ENCODE data around the gene PRRG1.
"Not testable (repeated sequence)": the region's sequence is repeated elsewhere in the genome, so short reads cannot be mapped to it uniquely, and the experiment has no call there.

PRRG1 gene

GRCh38 chrX:37453821-37454220 lies 104.7 kb downstream of the PRRG1 start:
- FAIRE-seq: no peak
- no peak for TF ChIP-seq SPI1 (IDR thresholded peaks at IDR 0.05; ENCODE audit: low read depth, low read length)

GRCh38 chrX:37454537-37455285 lies 105.5 kb downstream of the PRRG1 start:
- no peak for TF ChIP-seq SPI1 (IDR thresholded peaks at IDR 0.05; ENCODE audit: low read depth, low read length)
- no peak for TF ChIP-seq POU2F2 (IDR thresholded peaks at IDR 0.05; ENCODE audit: low read depth, low read length)
- no peak for TF ChIP-seq POLR2AphosphoS5 (IDR thresholded peaks at IDR 0.05; ENCODE audit: low read depth, low read length)
- TF ChIP-seq PAX5 (IDR thresholded peaks at IDR 0.05; ENCODE audit: insufficient read depth, low read length, severe bottlenecking): no peak
- no peak for TF ChIP-seq POLR2A (IDR thresholded peaks at IDR 0.05; ENCODE audit: low read depth, low read length)
- TF ChIP-seq TAF1 (IDR thresholded peaks at IDR 0.05; ENCODE audit: low read depth, low read length): no peak
- no peak for DNase-seq (ENCODE audit: insufficient read length, low spot score)
- FAIRE-seq: no peak

More at GRCh38 chrX:37453821-37454220, 104.7 kb downstream of the PRRG1 start:
- no peak for DNase-seq (ENCODE audit: insufficient read length, low spot score)

DNA sequence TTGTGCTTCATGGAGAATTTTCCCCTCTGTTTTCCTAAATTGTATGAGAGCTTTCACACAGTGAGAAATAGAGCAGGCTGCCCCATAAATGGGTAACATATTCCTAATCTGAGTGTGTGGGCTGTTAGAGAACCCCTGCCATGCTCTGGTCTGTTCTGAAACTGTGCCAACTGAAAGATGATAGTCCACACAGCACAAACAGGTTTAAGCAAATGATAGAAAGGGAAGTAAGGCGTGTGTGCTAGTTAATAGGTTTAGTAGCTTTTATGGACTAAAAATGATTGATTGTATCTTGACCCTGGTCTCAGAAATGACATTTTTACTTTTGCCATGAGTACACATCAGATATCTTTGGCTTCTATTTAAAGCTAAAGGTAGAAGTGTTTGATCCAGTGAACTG lies 106.2 kb downstream of the PRRG1 start:
- no peak for TF ChIP-seq POLR2A (IDR thresholded peaks at IDR 0.05; ENCODE audit: low read depth, low read length)
- no peak for TF ChIP-seq PAX5 (IDR thresholded peaks at IDR 0.05; ENCODE audit: insufficient read depth, low read length, severe bottlenecking)
- TF ChIP-seq TAF1 (IDR thresholded peaks at IDR 0.05; ENCODE audit: low read depth, low read length): no peak
- DNase-seq (ENCODE audit: insufficient read length, low spot score) (no peak), FAIRE-seq (no peak)

DNA sequence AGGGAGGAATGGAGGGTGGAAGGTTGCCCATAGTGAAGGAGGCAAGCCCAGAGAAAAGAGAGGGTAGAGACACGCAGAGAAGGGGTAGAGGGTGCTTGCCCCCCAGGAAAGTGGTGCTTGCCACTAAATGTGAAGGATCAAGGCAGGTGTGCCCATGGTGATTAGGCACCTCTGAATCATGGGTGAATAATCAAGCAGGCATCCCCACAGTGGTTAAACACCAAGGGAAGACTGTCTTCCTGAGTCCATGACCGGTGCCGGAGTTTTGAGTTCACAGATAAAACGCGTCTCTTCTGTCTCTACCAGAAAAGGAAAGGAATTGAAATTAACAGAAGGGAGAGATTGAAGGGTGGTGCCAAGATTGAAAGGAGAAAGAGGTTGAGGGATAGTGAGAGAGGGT lies 111.1 kb downstream of the PRRG1 start:
- DNase-seq (ENCODE audit: insufficient read length, low spot score); FAIRE-seq: not testable (repeated sequence)

DNA sequence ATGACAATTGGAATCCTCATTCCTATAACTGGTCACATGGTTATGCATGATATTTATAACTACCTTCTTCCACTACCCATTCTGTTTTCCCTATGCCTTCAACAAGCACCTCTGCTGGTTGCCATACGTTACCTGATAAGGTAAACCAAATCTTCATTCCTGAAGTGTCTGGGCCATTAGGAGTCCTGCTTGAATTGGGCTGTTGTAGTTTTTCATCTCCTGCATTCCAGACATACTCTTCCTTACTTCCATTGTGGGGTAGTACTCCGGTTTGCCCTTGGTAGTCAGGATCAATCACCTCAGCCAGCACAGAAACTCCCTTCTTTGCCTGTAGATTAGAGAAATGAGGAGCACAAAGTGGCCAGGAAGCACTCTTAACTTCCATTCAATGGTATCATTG lies 113.2 kb downstream of the PRRG1 start:
- DNase-seq (ENCODE audit: insufficient read length, low spot score) (no peak), FAIRE-seq (no peak)
- TF ChIP-seq POU2F2 (IDR thresholded peaks at IDR 0.05; ENCODE audit: low read depth, low read length) (no peak), PAX5 (IDR thresholded peaks at IDR 0.05; ENCODE audit: insufficient read depth, low read length, severe bottlenecking) (no peak), SPI1 (IDR thresholded peaks at IDR 0.05; ENCODE audit: low read depth, low read length) (no peak), POLR2AphosphoS5 (IDR thresholded peaks at IDR 0.05; ENCODE audit: low read depth, low read length) (no peak), POLR2A (IDR thresholded peaks at IDR 0.05; ENCODE audit: low read depth, low read length) (no peak), TAF1 (IDR thresholded peaks at IDR 0.05; ENCODE audit: low read depth, low read length) (no peak)

- DNase-seq (ENCODE audit: insufficient read length, low spot score) (no peak), FAIRE-seq (no peak)
- TF ChIP-seq PAX5 (IDR thresholded peaks at IDR 0.05; ENCODE audit: insufficient read depth, low read length, severe bottlenecking) (no peak), POLR2A (IDR thresholded peaks at IDR 0.05; ENCODE audit: low read depth, low read length) (no peak), POLR2AphosphoS5 (IDR thresholded peaks at IDR 0.05; ENCODE audit: low read depth, low read length) (no peak), POU2F2 (IDR thresholded peaks at IDR 0.05; ENCODE audit: low read depth, low read length) (no peak), TAF1 (IDR thresholded peaks at IDR 0.05; ENCODE audit: low read depth, low read length) (no peak), SPI1 (IDR thresholded peaks at IDR 0.05; ENCODE audit: low read depth, low read length) (no peak)
Observed at GRCh38 chrX:37468124-37468739, 119.1 kb downstream of the PRRG1 start.

DNA sequence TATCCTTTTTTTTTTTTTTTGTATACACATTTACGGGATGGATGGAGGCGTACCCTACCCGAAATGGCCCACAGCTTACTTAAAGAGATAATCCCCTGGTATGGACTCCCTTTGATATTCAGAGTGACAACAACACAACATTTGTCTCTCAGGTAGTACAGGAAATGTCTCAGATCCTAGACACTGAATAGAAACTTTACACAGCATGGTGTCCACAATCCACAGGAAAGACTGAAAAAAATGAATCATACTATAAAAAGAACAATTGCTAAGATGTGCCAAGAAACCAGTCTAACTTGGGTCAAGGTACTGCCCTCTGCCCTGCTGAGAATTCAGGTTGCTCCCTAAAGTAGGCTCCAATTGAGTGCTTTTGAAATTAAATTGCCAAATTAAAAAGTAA lies 121.5 kb downstream of the PRRG1 start:
- DNase-seq (ENCODE audit: insufficient read length, low spot score) (no peak), FAIRE-seq (no peak)
- no peak for TF ChIP-seq TAF1 (IDR thresholded peaks at IDR 0.05; ENCODE audit: low read depth, low read length)
- no peak for TF ChIP-seq POLR2AphosphoS5 (IDR thresholded peaks at IDR 0.05; ENCODE audit: low read depth, low read length)
- TF ChIP-seq PAX5 (IDR thresholded peaks at IDR 0.05; ENCODE audit: insufficient read depth, low read length, severe bottlenecking): no peak
- no peak for TF ChIP-seq SPI1 (IDR thresholded peaks at IDR 0.05; ENCODE audit: low read depth, low read length)
- TF ChIP-seq POU2F2 (IDR thresholded peaks at IDR 0.05; ENCODE audit: low read depth, low read length): no peak
- TF ChIP-seq POLR2A (IDR thresholded peaks at IDR 0.05; ENCODE audit: low read depth, low read length): no peak

DNA sequence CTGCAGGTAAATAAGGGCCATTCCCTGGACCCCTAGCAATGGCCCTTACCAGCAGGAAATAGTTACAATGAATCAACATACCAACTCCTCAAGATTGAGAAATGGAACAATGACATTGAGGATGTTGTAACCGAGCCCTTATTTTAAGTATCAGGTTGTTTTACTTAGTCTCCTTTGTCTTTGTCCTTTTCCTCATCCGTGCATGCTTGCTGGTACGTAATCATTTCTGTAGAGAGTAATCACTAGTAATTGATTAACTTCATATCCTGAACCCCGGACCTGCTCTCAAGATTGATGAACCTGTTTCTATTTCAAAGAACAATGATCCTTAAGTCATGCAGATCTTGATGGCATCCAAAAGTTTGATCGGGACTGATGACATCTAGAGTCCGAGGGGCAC lies 123.7 kb downstream of the PRRG1 start:
- TF ChIP-seq POLR2A (IDR thresholded peaks at IDR 0.05; ENCODE audit: low read depth, low read length) (no peak), PAX5 (IDR thresholded peaks at IDR 0.05; ENCODE audit: insufficient read depth, low read length, severe bottlenecking) (no peak), TAF1 (IDR thresholded peaks at IDR 0.05; ENCODE audit: low read depth, low read length) (no peak), POU2F2 (IDR thresholded peaks at IDR 0.05; ENCODE audit: low read depth, low read length) (no peak), SPI1 (IDR thresholded peaks at IDR 0.05; ENCODE audit: low read depth, low read length) (no peak), POLR2AphosphoS5 (IDR thresholded peaks at IDR 0.05; ENCODE audit: low read depth, low read length) (no peak)
- DNase-seq (ENCODE audit: insufficient read length, low spot score) (no peak), FAIRE-seq (no peak)

DNA sequence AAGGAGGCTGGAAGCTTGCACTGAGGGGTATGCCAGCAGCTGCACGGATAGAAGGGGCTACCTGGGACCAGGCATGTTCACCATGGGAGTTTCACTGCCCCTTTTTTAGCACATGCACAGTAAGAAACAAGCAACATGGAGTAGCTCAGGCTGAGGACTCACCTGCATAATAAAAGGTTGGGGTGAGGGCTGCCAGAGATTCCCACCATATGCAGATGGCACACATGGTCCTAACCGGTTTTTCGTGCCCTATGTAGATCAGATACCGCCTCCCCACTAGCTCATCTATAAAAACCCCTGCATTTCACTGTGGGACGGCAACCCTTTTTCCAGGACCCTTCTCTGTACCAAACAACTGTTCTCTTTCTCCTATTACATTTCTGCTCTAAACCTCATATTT lies 125.3 kb downstream of the PRRG1 start:
- TF ChIP-seq POLR2A (IDR thresholded peaks at IDR 0.05; ENCODE audit: low read depth, low read length): no peak
- no peak for TF ChIP-seq POU2F2 (IDR thresholded peaks at IDR 0.05; ENCODE audit: low read depth, low read length)
- TF ChIP-seq SPI1 (IDR thresholded peaks at IDR 0.05; ENCODE audit: low read depth, low read length): no peak
- no peak for TF ChIP-seq PAX5 (IDR thresholded peaks at IDR 0.05; ENCODE audit: insufficient read depth, low read length, severe bottlenecking)
- no peak for TF ChIP-seq POLR2AphosphoS5 (IDR thresholded peaks at IDR 0.05; ENCODE audit: low read depth, low read length)
- TF ChIP-seq TAF1 (IDR thresholded peaks at IDR 0.05; ENCODE audit: low read depth, low read length): no peak
- DNase-seq (ENCODE audit: insufficient read length, low spot score) (no peak), FAIRE-seq (no peak)

GRCh38 chrX:37476571-37477170 lies 127.5 kb downstream of the PRRG1 start:
- no peak for TF ChIP-seq TAF1 (IDR thresholded peaks at IDR 0.05; ENCODE audit: low read depth, low read length)
- TF ChIP-seq POU2F2 (IDR thresholded peaks at IDR 0.05; ENCODE audit: low read depth, low read length): no peak
- TF ChIP-seq PAX5 (IDR thresholded peaks at IDR 0.05; ENCODE audit: insufficient read depth, low read length, severe bottlenecking): no peak
- TF ChIP-seq POLR2A (IDR thresholded peaks at IDR 0.05; ENCODE audit: low read depth, low read length): no peak
- no peak for TF ChIP-seq POLR2AphosphoS5 (IDR thresholded peaks at IDR 0.05; ENCODE audit: low read depth, low read length)
- TF ChIP-seq SPI1 (IDR thresholded peaks at IDR 0.05; ENCODE audit: low read depth, low read length): no peak
- DNase-seq (ENCODE audit: insufficient read length, low spot score) (no peak), FAIRE-seq (no peak)

GRCh38 chrX:37484335-37484734 lies 135.2 kb downstream of the PRRG1 start:
- not testable (repeated sequence) for DNase-seq (ENCODE audit: insufficient read length, low spot score)

More at GRCh38 chrX:37484335-37484734, 135.2 kb downstream of the PRRG1 start:
- FAIRE-seq: not testable (repeated sequence)
